Measurements from ENCODE around the gene KCNG4. TPM values are rescaled to one million over a fixed set of nuclear protein-coding genes. Genes with fewer than 3 reads are reported as not detected.

KCNG4 gene
- total RNA-seq, 1 experiment from 2014 or later: not detected

DNA sequence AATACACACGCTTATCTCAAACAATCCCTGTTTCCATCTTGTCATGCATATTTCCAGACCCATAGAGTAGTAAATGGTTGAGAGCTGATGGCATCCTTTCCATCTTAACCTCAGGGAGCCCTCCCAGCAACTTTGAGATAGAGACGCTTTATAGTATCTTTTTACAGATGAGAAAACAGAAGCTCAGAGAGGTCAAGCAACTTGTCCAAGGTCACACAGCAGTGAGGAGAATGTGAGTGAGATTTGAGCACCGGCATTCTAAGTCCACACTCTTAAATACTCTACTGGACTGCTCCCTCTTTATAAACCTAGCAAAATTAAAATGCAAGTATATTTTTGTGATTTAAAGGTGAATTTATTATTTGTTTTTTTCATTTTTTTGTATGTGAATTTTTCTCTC, 19.9 kb upstream of the KCNG4 start:
- DNase-seq: no peak
- no peak overlapping the region for H2AFZ ChIP-seq (ENCODE audit: low read length)
- no peak overlapping the region for H3K9ac ChIP-seq (ENCODE audit: extremely low read depth, insufficient read length, low read length)
- H3K4ac ChIP-seq (ENCODE audit: low read depth, low read length): no peak overlapping the region
- Mint-ChIP-seq H3K27ac (no peak overlapping the region), H3K27me3 (ENCODE audit: low read depth) (peaks cover 25% of the 10 kb centered on the region), H3K9me3 (peaks cover 0 to 8% of the 10 kb centered on the region in 2 experiments; a peak in 2 of 5 replicates), H3K4me1 (no peaks in the 10 kb centered on the region), H3K36me3 (ENCODE audit: insufficient read depth in 1 of 3, low read depth in 3 of 3) (peaks cover 0 to 4% (median 0%) of the 10 kb centered on the region in 3 experiments; a peak in 1 of 7 replicates), H3K4me3 (no peak overlapping the region)
- H4K8ac ChIP-seq (replicated peaks; ENCODE audit: insufficient read length, low read depth, low read length): no peak overlapping the region
- H3T11ph ChIP-seq (ENCODE audit: low read length): no peak overlapping the region
- no peaks in the 10 kb centered on the region for H3K9me3 ChIP-seq (ENCODE audit: control insufficient read depth, low read depth, low read length)
- H2BK20ac ChIP-seq (ENCODE audit: low read depth, low read length, poor library complexity, severe bottlenecking): no peak overlapping the region
- H3K4me1 ChIP-seq (ENCODE audit: insufficient read depth, low read length): no peaks in the 10 kb centered on the region
- H4K20me1 ChIP-seq (ENCODE audit: control insufficient read depth, insufficient read depth, insufficient read length): no peaks in the 10 kb centered on the region
- TF ChIP-seq, protein P1, sequence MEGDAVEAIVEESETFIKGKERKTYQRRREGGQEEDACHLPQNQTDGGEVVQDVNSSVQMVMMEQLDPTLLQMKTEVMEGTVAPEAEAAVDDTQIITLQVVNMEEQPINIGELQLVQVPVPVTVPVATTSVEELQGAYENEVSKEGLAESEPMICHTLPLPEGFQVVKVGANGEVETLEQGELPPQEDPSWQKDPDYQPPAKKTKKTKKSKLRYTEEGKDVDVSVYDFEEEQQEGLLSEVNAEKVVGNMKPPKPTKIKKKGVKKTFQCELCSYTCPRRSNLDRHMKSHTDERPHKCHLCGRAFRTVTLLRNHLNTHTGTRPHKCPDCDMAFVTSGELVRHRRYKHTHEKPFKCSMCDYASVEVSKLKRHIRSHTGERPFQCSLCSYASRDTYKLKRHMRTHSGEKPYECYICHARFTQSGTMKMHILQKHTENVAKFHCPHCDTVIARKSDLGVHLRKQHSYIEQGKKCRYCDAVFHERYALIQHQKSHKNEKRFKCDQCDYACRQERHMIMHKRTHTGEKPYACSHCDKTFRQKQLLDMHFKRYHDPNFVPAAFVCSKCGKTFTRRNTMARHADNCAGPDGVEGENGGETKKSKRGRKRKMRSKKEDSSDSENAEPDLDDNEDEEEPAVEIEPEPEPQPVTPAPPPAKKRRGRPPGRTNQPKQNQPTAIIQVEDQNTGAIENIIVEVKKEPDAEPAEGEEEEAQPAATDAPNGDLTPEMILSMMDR (conservative IDR thresholded peaks at IDR 0.05): no peak
- no peak overlapping the region for H3K14ac ChIP-seq (ENCODE audit: insufficient read depth, low read length)
- no peak overlapping the region for H2BK5ac ChIP-seq (ENCODE audit: insufficient read length, low read length)
- H2BK15ac ChIP-seq (ENCODE audit: low read depth, low read length): no peak overlapping the region
- no peak overlapping the region for H2BK120ac ChIP-seq (ENCODE audit: low read depth, low read length, poor library complexity, severe bottlenecking)
- H3K27ac ChIP-seq (ENCODE audit: insufficient read length, low read depth, low read length): no peak overlapping the region
- no peaks in the 10 kb centered on the region for H3K27me3 ChIP-seq (ENCODE audit: insufficient read depth, low read length)
- H3K56ac ChIP-seq (ENCODE audit: insufficient read length, low read depth, low read length): no peak overlapping the region
- H3K79me1 ChIP-seq (ENCODE audit: insufficient read depth, low read depth, low read length, poor library complexity, severe bottlenecking): no peaks in the 10 kb centered on the region
- H3K79me2 ChIP-seq (ENCODE audit: insufficient read depth, low read length): no peaks in the 10 kb centered on the region
- no peak overlapping the region for H3K18ac ChIP-seq (ENCODE audit: insufficient read length, low read depth, low read length)
- H3K23me2 ChIP-seq (ENCODE audit: insufficient read length, low read depth, low read length, poor library complexity, severe bottlenecking): no peaks in the 10 kb centered on the region
- no peak overlapping the region for H3K4me2 ChIP-seq (ENCODE audit: insufficient read depth, insufficient read length, low read length)
- H3K23ac ChIP-seq (ENCODE audit: insufficient read length, low read depth, low read length): no peak overlapping the region
- H4K5ac ChIP-seq (ENCODE audit: insufficient read length, low read depth, low read length): no peak overlapping the region
- H4K91ac ChIP-seq (ENCODE audit: insufficient read length, low read depth, low read length): no peak overlapping the region
- no peak overlapping the region for H2BK12ac ChIP-seq (ENCODE audit: insufficient read length, low read depth, low read length)
- WGBS (ENCODE audit: extremely low coverage, insufficient read length, low lambda C conversion rate): no CpG with 5 or more reads among the region's 3 CpGs
- H2AK5ac ChIP-seq (ENCODE audit: insufficient read length, low read length): no peak overlapping the region
